GM15510 (cell line): ENCODE data around the gene ARIH1.

Experiments used
- POLR2A ChIP-seq: IDR thresholded peaks from 3 replicates; pipeline ENCODE4 v1.6.1; 2011; ENCODE audit warnings: borderline replicate concordance; ENCODE audit not compliant: insufficient read length; ENCODE audit errors: extremely low read depth

The ARIH1 gene

DNA sequence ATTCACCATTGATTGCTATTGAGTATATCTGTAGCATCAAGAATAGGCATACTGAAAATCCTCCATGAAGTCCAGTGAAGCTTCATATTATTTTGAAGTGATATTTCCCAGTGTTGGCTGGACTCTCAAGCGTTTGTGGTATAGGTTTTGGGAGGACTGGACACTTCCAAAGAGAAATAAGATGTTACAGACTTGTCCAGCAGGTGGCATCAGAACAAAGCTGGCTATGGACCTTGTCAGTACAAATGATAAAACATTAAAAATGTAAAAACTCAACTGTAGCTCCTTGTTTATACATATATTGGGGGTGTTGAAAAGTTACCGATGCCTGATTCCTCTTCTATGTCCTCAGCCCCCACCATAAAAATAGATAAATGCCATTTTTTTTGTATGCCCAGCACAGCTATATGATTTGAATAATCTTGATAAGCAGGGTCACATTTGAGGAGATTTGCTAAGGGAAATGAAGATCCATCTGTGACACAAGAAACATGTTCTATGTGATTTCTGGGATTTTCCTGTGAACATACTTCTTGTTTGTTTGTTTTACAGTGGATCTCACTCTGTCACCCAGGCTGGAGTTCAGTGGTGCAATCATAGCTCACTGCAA is 125.8 kb downstream of the ARIH1 start:
- no peak for TF ChIP-seq POLR2A

DNA sequence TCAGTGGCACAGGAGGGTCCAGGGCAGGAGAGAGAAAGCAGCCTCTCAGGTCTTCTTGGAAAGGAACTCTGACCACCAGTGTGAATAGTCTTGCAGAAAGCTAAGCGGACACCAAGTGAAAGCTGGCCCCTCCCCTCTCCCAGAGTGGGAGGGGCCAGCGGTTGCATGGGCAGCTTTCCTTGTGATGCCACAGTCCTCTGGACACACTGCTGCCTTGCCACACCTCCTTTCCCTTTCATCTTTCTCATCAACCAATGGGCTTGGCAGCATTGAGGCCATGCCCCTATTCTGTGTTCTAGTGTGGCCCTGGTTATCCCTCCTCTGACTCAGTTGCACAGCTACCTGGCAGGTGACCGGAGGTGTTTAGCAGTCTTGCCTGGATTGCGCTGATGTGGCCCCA is 130.7 kb downstream of the ARIH1 start:
- no peak for TF ChIP-seq POLR2A

DNA sequence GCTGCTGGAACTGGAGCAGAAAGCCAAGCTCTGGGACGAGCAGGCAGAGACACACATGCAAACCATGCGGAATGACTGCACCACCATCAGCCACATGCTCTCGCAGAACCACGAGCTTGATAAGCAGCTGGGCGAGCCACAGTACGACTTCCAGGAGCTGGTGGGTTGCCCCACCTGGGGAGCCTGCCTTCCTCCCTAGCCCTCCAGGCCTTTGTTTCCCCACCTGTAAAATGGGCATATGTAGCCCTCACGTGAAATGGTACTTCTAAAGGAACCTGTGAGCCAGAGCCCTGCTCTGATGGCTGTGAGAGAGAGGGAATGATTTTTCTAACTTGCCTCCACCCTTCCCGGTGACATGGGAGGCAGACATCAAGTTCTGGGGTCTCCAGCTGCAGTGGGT is 135.7 kb downstream of the ARIH1 start:
- no peak for TF ChIP-seq POLR2A

DNA sequence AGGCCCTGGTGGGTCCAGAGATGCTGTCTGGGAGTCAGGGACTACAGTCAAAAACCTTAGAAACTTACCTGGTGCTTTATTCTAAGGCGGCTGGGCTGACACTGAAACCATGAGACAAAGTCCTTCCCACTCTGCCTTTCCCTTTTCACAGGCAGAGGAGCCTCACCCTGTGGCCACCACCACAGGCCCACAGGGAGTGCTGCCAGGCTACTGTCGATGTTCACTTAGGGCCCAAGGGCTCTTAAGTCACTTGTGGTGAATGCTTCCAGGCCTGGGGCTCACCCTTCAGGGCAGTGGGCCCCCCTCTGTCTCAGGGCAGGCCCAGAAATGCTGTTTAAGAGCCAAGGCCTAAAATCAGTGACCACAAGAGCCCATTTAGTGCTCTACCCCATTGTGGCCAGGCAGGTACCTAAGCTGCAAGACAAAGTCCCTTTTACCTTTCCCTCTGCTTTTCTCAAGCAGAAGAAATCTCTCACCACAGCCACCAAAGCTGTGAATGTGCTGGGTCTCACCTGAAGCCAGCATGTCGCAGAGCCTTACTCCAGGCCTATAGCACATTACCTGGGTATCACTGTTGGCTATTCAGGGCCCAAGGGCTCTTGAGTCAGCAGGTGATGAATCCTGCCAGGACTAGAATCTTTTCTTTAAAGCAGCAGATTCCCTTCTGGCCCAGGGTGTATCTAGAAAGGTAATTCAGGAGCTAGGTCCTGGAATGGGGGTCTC is 140.8 kb downstream of the ARIH1 start:
- TF ChIP-seq POLR2A = no peak

DNA sequence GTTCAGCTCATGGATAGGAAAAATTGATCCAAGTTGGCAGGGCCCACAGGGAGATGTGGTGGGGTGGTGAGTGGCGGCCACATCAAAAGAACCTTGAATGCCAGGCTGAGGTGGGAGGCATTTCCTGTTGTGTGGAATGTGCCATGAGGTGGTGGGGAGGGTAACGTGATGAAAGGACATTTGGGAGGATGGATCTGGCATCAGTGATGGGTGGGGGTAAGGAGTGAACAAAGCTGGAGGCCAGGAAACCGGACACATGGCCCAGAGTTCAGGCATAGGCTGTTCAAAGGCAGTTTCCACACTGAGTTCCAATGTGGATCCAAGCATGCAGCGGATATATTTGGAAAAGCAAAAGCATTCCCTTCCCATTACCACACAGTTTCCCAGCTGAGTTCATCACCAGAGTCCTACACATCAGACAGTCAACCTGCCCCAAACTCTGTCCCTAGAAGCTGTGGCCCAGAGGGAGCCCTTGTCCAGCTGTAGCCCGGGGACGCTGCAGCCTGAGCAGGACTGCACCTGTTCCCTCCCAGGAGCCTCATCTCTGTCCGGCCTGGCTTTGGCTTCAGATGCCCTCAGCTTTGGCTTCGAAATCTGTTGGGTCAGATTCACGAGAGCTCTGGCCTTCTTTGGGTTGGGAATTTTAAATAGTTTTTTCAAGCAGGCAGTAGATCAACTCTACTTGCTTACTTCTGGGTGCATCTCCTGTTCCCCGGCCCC is 142.5 kb downstream of the ARIH1 start:
- TF ChIP-seq POLR2A = no peak
